ENCODE results near the gene NPHP4.

NPHP4 gene

GRCh38 chr1:6033124-6033523 lies 40.9 kb upstream of the NPHP4 start:
- Mint-ChIP-seq H3K4me3 (no peak overlapping the region), H3K9me3 (no peaks in the 10 kb centered on the region), H3K27ac (no peak overlapping the region), H3K4me1 (peaks cover 33% of the 10 kb centered on the region), H3K27me3 (ENCODE audit: low read depth, poor library complexity) (peaks cover 64% of the 10 kb centered on the region), H3K36me3 (ENCODE audit: low read depth) (no peaks in the 10 kb centered on the region)
- no peak for DNase-seq
- TF ChIP-seq, protein P1, sequence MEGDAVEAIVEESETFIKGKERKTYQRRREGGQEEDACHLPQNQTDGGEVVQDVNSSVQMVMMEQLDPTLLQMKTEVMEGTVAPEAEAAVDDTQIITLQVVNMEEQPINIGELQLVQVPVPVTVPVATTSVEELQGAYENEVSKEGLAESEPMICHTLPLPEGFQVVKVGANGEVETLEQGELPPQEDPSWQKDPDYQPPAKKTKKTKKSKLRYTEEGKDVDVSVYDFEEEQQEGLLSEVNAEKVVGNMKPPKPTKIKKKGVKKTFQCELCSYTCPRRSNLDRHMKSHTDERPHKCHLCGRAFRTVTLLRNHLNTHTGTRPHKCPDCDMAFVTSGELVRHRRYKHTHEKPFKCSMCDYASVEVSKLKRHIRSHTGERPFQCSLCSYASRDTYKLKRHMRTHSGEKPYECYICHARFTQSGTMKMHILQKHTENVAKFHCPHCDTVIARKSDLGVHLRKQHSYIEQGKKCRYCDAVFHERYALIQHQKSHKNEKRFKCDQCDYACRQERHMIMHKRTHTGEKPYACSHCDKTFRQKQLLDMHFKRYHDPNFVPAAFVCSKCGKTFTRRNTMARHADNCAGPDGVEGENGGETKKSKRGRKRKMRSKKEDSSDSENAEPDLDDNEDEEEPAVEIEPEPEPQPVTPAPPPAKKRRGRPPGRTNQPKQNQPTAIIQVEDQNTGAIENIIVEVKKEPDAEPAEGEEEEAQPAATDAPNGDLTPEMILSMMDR (IDR thresholded peaks at IDR 0.05), result no peak

DNA sequence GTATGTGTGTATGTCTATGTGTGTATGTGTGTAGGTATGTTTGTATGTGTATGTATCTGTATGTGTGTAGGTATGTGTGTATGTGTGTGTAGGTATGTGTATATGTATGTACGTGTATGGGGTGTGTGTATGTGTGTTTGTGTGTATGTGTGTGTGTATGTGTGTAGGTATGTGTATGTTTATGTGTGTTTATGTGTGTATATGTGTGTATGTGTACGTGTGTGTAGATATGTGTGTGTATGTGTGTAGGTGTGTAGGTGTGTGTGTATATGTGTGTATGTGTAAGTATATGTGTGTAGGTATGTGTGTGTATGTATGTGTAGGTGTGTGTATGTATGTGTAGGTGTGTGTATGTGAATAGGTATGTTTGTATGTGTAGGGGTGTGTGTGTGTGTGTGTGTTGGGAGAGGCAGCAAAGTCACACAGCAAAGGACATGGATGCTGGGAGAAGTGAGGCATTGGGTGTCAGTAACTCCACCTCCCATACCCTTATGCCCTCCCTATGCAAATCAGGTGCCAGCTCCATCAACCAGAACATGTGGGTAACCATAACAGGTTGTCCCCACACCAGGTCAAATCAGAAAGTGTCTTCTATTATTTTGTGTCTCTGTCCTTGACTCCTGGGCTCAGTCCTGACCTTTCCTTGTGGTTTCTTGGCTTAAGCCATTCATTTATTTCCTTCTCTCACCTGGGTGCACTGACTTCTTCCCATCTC lies 38.5 kb upstream of the NPHP4 start:
- H3K9me3 Mint-ChIP-seq, result no peaks in the 10 kb centered on the region
- peaks cover 21% of the 10 kb centered on the region for H3K4me1 Mint-ChIP-seq
- no peak for DNase-seq
- TF ChIP-seq, protein P1 (IDR thresholded peaks at IDR 0.05), result no peak
- no peak overlapping the region for H3K27ac Mint-ChIP-seq
- H3K36me3 Mint-ChIP-seq (ENCODE audit: low read depth), result no peaks in the 10 kb centered on the region
- peaks cover 69% of the 10 kb centered on the region for H3K27me3 Mint-ChIP-seq (ENCODE audit: low read depth, poor library complexity)
- no peak overlapping the region for H3K4me3 Mint-ChIP-seq

DNA sequence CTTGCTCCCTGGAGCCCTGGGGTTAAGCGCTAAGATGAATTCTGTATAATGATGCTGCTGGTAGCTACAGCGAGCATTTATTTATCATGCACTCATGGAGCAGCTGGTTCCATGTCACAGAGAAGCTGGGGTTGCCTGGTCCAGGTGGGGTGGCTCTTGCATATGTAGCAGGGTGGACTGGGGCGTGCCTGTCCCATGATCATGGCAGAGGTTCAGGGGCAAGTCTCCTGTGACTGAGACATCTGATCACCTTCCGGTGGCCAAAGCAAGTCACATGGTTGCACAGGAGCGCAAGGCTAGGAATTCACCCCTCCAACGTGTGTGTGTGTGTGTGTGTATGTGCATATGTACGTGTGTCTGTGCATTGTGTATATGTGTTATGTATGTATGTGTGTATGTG lies 37.9 kb upstream of the NPHP4 start:
- Mint-ChIP-seq H3K9me3 (no peaks in the 10 kb centered on the region), H3K27ac (no peak overlapping the region), H3K36me3 (ENCODE audit: low read depth) (no peaks in the 10 kb centered on the region), H3K27me3 (ENCODE audit: low read depth, poor library complexity) (peaks cover 66% of the 10 kb centered on the region), H3K4me1 (peaks cover 15% of the 10 kb centered on the region), H3K4me3 (no peak overlapping the region)
- TF ChIP-seq, protein P1 (IDR thresholded peaks at IDR 0.05), result no peak
- no peak for DNase-seq

DNA sequence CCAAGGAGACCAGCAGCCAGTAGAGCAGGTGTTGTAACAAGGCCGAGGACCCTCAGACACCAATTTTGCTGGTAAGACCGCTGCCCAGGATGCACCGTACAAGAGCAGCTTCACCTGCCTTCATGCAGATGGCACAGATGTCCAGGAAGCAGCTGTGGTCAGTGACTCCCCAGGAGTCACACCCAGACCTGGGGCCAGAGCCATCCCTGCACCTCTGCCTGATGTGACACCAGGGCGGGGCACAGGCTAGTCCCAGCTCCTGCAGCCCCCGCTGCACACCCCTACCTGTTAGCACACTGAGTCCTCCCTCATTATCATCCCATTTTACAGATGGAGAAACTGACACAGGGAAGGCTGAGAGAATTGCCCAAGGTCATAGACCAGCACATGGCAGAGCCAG lies 37.1 kb upstream of the NPHP4 start:
- H3K9me3 Mint-ChIP-seq, result no peaks in the 10 kb centered on the region
- TF ChIP-seq, protein P1 (IDR thresholded peaks at IDR 0.05), result no peak
- peaks cover 65% of the 10 kb centered on the region for H3K27me3 Mint-ChIP-seq (ENCODE audit: low read depth, poor library complexity)
- H3K4me1 Mint-ChIP-seq, result peaks cover 9% of the 10 kb centered on the region
- H3K36me3 Mint-ChIP-seq (ENCODE audit: low read depth), result no peaks in the 10 kb centered on the region
- no peak for DNase-seq
- H3K27ac Mint-ChIP-seq, result no peak overlapping the region
- no peak overlapping the region for H3K4me3 Mint-ChIP-seq

GRCh38 chr1:6028042-6028850 lies 36.0 kb upstream of the NPHP4 start:
- Mint-ChIP-seq H3K4me1 (peaks cover 9% of the 10 kb centered on the region), H3K36me3 (ENCODE audit: low read depth) (no peaks in the 10 kb centered on the region), H3K27me3 (ENCODE audit: low read depth, poor library complexity) (peaks cover 64% of the 10 kb centered on the region), H3K27ac (no peak overlapping the region), H3K9me3 (no peaks in the 10 kb centered on the region), H3K4me3 (no peak overlapping the region)
- no peak for DNase-seq
- TF ChIP-seq, protein P1 (IDR thresholded peaks at IDR 0.05), result no peak
